RPMI8226 (cell line): ENCODE results near the gene SLC19A1.
A peak's percentile ranks its signal among the peaks of the same experiment; 100 is the strongest.

Source experiments
- DNase-seq: peaks from one replicate; pipeline ENCODE4 v3.0.0-alpha.2; 2015

The SLC19A1 gene

DNA sequence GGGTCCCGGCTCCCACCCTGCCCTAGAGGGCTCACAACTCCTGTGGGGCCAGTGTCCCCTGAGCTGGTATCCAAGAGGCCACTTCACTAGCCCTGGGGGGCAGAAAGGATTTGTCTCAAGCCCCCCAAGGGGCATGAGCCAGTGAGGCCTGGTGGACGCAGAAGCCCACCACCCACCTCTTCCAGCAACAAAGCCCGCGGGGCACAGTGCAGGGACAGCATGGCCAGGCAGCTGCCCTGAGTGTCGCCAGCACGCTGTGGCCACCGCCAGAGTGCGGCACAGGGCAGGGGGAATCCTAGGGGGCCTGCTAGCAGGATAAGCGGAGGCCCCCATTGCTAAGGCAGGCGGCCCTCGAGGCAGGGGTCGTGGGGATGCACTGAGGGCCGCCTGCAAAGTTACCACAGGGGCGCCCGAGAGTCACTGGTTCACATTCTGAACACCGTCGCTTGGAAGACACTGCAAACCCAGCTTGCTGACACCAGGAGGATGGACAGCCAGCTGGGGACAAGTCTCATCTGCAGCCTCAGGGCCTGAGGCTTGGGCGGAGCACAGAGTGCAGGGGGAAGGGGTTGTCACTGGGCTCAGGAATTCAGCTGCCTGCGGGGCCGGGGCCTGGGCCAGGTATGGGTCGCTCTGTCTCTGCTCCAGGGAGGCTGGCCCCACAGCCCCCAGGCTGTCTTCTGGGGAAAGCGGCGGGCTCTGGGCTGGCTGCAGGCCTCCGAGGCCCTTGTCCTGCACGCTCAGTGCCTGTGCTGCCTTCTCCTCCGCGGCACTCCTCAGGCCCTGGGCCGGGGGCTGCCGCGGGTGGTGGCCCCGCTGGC lies 26.8 kb downstream of the SLC19A1 start:
- DNase-seq: no peak

DNA sequence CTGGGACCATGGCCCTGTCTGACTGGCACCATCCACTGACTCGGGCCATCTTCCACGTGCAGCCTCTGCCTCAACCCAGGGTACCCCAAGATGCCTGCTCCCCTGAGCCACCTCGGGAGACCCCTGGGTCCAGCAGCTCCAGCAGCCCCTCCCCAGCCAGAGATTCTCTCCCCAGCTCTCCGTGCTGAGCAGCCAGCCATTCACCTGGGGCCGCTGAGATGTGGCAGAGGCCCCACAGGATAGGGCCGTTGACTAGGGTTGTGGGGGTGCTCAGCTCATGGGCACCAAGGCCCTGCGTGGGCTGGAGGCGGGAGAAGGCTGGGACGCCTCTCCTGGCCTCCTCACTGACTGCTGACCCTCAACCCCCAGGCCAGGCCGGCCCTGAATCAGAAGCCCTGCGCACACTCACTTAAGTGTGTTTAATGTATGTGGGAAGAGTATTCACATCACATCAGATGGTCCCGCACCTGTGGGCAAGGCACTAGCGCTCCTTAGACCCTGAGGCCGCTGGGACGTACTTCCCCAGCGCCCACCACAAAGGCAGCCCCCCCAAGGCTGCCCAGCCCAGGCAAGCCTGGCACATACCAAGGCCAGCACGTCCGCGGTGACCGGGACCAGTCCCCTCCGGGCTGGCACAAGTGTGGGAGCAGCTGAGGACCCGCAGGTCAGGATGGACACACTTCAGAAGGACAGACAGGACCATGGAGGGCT lies 27.8 kb downstream of the SLC19A1 start:
- DNase-seq: no peak

DNA sequence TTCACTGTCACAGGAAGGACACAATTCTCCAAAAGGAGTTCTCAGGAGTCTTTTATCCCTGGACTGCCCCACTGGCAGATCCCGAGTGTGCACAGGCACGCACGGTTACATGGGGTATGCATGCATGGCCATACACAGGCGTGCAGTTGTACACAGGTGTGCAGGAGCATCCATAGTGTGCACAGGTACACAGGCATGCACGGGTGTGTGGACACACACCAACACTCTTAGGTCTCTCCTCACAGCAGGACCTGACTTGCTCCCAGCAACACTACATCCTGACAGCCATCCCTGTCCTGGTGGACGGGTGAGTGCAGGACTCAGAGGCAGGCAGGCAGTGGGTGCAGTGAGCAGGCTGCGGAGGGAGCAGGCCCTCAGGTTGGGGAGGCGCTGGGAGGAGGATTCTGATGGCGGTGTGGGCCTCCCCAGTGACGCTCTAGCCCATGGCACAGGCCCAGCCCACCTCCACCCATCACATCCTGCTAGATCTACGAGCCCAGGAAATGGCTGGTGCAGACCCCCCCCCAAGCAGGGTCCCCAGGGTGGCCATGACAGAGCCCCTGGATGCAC lies 28.4 kb downstream of the SLC19A1 start:
- no peak for DNase-seq

DNA sequence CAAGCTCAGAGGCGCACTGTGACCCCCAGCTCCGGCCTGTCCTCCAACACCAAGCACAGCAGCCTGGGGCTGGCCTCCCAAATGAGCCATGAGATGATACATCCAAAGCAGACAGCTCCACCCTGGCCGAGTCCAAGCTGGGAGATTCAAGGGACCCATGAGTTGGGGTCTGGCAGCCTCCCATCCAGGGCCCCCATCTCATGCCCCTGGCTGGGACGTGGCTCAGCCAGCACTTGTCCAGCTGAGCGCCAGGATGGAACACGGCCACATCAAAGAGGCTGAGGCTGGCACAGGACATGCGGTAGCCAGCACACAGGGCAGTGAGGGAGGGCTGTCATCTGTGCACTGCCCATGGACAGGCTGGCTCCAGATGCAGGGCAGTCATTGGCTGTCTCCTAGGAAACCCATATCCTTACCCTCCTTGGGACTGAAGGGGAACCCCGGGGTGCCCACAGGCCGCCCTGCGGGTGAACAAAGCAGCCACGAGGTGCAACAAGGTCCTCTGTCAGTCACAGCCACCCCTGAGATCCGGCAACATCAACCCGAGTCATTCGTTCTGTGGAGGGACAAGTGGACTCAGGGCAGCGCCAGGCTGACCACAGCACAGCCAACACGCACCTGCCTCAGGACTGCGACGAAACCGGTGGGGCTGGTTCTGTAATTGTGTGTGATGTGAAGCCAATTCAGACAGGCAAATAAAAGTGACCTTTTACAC lies 29.1 kb downstream of the SLC19A1 start:
- no peak for DNase-seq

DNA sequence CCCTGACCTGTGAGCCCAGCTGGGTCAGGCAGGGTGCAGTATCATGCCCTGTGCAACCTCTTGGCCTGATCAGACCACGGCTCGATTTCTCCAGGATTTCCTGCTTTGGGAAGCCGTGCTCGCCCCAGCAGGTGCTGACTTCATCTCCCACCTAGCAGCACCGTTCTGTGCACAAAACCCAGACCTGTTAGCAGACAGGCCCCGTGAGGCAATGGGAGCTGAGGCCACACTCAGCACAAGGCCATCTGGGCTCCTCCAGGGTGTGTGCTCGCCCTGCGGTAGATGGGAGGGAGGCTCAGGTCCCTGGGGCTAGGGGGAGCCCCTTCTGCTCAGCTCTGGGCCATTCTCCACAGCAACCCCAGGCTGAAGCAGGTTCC lies 29.6 kb downstream of the SLC19A1 start:
- DNase-seq: no peak

DNA sequence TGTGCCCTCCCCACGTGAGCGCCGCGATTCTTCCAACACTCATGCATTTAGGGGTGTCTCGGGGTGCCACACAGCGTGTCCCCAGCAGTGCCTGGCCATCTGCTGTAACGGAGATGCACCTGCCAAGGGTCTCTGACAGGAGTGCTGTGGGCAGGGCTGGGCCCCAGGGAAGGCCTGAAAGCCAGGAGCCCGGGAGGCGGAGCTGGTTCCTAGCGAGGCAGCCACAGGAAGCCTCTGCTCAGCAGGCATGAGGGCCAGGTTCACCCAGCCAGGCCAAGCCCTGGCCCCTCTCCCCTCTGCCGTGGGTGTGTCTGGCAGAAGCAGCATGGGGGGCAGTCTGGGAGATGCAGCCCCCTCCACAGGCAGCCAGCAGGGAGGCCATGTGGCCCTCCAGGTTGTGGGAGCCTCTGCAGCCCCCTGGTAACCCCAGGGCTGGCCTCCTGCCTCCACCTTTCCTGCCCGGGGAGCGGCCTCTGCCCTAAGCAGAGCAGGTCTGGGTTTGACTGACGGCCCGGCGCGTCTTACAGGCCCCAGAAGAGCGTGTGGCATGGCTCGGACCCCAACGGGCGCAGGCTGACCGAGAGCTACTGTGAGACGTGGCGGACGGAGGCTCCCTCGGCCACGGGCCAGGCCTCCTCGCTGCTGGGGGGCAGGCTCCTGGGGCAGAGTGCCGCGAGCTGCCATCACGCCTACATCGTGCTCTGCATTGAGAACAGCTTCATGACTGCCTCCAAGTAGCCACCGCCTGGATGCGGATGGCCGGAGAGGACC lies 30.4 kb downstream of the SLC19A1 start:
- DNase-seq: no peak

DNA sequence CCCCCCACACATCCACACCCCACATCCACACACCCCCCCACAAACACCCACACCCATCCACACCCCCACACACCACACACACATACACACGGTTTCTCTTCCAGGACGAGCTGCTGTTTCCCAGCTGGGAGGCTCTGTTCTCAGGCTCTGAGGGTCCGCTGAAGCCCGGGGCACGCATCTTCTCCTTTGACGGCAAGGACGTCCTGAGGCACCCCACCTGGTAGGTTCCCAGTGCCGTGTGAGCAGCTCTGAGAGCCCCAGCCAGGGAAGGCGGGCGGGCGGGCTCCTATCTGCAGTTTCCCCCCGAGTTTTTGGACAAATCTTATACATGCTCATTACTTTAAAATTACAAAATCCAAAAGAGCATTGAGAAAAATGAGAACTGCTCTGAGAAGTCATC lies 31.2 kb downstream of the SLC19A1 start:
- no peak for DNase-seq

DNA sequence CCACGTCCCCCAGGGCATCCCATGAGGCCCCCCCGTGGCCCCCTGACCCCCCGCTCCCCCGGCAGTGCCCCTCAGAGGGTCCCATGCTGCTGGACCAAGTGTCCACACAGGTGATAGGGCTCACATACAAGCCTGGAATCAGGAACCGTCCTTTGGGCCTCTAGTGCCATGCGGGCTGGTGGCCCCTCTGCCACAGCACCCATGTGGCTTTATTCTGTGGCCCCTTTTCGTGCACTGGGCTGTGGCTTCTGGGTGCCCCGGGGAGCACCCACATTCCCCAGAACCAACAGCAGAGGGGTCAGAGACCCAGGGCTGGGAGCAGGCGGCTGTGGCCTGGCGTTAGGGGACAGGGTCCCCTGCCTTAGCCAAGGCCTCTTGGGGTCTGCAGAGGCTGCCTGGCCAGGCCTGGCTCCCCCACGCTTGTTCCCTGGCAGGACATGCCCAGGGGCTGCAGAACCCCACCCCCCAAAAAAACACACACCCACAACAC lies 31.7 kb downstream of the SLC19A1 start:
- DNase-seq: no peak

DNA sequence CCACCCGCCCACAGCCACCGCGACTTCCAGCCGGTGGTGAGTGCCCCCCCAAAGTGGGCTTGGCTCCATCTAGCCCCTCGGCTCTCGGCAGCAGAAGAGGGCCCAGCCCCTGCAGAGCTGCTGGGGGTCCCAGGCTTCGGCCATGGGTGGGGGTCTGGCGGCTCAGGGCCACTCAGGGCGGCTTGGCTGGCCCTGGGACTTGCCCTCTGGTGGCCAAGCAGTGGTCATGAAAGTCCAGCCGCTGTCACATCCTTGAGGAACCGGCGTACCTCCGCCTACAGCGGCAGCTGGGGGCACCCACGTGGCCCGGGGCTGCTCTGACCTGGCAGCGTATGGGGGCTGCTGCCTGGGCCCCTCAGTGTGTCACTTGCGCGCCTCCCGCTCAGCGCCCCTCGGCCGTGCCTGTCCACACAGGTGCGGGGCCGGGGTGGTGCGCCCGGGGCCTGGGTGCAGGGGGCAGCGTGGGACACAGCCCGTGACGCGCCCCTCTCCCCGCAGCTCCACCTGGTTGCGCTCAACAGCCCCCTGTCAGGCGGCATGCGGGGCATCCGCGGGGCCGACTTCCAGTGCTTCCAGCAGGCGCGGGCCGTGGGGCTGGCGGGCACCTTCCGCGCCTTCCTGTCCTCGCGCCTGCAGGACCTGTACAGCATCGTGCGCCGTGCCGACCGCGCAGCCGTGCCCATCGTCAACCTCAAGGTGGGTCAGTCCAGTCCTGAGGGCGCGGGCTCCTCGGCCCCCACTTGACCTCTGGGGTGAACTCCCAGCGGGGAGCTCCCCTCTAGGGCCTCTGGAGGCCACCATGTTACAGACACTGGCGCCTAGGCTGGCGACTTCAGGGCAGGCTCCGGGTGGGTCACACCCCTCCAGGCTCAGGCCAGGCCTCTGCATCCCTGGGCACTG lies 32.4 kb downstream of the SLC19A1 start:
- DNase-seq: no peak

DNA sequence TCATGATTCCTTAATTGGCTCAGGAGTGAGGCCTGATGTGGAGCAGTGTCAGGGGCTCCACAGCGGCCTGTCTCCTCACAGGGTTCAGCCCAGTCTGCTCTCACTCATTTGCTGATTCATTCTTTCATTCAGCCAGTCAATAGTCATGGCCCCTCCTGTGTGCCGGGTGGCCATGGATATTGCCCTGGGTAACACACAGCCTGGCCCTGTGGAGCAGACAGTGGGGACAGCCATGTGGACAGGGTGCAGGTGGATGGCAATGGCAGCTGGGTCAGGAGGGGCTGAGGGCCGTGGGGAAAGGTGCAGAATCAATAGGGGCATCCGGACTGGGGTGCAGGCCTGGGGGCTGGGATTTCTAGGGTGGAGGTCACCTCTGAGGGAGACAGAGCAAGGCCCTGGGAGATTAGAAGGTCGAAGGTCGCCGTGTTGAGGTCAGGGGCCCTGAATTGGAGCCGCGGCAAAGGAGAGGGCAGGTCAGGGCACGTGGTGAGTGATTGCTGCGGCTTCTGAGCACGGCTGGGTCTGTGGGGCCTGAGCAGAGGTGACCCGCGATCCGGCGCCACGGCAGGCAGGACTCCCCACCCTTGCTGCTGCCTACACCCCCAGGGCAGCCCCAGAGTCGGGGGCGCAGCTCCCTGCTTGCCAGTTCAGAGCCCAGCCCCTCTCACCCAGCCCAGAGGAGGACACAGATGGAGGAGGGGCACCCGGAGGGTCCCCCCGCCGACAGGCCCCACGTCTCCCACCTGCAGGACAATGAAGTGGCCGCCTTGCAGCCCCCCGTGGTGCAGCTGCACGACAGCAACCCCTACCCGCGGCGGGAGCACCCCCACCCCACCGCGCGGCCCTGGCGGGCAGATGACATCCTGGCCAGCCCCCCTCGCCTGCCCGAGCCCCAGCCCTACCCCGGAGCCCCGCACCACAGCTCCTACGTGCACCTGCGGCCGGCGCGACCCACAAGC lies 33.4 kb downstream of the SLC19A1 start:
- DNase-seq: no peak

DNA sequence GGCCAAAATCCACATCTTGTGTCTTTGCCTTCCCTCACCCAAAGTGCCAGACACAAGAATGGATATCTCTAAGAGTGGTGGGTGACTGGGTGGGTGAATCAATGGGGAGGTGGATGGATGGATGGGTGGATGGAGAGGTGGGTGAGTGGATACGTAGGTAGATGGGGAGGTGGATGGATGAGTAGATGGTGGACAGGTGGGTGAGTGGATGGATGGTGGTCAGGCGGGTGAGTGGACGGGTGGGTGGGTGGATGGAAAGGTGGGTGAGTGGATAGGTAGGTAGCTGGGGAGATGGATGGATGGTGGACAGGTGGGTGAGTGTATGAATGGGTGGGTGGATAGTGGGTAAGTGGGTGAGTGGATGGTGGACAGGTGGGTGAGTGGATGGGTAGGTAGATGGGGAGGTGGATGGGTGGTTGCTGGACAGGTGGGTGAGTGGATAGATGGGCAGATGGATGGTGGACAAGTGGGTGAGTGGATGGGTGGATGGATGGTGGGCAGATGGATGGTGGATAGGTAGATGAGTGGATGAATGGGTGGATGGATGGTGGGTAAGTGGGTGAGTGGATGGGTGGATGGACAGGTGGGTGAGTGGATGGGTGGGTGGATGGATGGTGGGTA lies 34.2 kb downstream of the SLC19A1 start:
- no peak for DNase-seq

DNA sequence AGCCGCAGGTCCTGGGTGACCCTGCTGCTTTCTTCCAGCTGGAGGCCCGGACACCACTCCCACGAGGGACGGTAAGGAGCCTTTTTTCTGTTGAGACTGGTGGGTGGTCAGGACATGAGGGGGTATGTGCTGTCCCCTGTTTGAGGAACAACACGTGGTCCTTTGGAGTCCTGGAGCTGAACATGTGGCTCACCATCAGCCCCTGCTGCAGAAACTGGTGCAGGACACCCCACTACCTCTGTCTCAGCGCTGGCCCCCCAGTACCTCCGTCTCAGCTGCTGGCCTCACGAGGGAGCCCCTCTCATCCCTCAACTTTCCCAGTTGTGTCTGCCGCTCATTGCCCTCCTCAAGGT lies 34.7 kb downstream of the SLC19A1 start:
- no peak for DNase-seq

DNA sequence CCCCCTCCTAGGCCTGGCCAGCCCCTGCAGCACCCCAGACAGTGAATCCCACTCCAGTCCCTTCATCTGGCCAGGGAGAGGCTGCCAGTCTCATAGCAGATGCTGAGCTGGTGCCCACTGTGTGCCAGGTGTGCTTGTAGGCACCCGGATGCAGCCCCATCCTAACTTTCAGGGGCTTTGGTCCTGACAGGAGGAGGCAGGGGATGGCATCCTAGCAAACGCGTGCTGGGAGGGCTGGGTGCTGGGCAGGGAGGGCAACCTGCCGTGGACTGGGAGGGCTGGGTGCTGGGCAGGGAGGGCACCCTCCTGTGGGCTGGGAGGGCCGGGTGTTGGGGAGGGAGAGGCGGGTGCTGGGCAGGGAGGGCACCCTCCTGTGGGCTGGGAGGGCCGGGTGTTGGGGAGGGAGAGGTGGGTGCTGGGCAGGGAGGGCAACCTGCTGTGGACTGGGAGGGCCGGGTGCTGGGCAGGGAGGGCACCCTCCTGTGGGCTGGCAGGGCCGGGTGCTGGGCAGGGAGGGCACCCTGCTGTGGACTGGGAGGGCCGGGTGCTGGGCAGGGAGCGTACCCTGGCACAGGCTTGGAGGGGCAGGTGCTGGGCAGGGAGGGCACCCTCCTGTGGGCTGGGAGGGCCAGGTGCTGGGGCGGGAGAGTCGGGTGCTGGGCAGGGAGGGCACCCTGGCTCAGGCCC lies 35.3 kb downstream of the SLC19A1 start:
- DNase-seq: no peak

DNA sequence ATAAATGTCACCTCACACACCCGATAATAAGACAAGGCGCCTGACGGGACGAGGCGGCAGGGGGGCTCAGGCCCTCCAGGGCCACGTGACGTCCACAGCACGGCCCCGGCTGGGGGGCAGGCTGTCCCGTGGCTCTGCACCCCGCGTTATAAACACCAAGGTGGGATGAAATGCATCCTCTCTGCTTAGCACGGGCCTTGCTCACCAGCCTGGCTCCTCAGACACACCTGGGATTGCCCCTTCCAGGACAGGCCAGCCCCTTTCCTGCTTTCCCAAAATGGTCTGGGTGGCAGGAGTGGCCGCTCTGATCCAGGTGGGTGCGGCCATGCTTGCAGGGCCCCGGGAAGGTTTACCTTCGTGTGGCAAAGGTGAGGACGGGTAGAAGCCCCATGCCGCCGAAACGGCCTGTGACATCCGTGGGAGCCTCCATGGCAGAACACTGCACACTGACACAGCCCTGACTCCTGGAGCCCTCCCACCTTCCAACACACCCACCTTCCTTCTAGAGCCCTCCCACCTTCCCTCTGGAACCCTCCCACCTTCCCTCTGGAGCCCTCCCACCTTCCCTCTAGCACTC lies 35.9 kb downstream of the SLC19A1 start:
- DNase-seq: no peak

DNA sequence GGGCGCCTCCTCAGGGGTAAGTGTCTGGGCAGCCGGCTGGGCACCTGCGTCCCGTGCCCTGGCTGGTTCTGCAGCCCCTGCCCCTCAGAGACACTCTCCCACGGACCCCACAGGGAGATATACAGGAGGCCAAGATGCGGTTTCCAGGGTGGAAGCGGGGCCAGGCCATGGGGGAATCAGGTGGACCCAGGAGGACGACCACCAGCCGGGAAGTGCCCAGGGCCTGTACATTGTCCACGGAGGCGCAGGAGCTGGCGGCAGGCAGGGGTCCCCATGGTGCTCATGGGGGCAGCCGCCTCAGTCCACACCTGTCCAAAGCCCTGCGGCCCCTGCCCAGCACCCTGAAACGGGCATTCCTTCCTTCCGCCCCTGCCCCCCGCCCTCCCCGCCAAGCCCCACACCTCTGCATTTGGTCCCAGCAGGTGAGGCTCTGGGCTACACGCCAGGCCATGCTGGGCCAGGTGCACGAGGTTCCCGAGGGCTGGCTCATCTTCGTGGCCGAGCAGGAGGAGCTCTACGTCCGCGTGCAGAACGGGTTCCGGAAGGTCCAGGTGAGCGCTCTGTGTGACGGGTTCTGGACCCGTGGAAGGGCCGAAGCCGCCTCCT lies 36.7 kb downstream of the SLC19A1 start:
- DNase-seq: peak; percentile 94

DNA sequence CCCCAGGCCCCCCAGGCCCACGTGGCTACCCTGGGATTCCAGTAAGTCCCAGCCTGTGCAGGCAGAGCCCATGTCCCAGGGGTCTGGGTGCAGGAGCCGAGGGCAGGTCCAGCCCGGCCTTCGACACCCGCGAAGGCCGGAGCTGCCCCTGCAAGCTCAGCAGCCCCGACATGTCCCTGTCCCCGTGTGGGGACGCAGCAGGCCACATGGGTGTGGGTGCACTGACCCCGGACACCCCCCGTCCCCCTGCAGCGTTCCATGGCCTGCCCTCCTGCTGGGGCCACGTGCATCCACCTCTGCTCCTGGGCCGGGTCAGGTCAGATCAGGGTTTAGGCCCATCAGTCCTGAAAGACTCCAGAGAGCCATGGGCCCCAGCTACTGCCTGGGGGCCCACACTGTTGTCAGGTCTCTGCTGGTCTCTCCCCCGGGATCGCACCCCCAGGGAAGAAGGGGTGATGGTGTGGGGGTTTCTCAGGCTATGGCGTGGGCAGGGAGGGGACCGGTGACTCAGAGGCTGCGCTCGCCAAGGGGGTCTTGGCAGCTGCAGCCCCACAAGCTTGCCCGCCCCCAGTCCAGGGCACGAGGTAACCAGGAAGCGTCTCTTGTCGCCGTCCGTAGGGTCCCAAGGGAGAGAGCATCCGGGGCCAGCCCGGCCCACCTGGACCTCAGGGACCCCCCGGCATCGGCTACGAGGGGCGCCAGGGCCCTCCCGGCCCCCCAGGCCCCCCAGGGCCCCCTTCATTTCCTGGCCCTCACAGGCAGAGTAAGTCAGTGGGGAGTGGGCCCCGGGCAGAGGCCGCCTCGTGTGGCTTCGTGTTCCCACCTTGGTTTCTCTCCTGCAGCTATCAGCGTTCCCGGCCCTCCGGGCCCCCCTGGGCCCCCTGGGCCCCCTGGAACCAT lies 37.5 kb downstream of the SLC19A1 start:
- no peak for DNase-seq

DNA sequence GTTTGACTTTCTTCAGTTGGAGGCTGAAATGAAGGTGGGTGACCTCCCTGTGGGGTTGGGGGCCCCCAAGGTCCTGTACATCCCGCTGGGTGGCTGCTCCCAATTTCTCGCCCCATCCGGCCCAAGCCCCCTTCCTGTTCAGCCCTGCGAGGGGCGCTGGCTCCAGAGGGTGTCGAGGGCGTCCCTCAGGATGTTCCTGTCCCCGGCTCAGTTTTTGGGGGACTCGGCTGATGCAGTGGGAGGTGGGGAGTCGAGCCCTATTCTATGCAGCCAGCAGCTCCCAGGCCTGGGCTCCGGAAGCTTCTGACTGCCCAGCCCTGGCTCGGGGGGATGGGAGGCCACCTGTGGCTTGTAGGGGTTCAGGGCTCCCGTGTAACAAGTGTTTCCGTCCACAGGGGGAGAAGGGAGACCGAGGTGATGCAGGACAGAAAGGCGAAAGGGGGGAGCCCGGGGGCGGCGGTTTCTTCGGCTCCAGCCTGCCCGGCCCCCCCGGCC lies 38.2 kb downstream of the SLC19A1 start:
- DNase-seq: no peak
